Liver (tissue), 9 donors: ENCODE data around the gene B9D1. TPM values are rescaled to one million over a fixed set of nuclear protein-coding genes. Genes with fewer than 3 reads are reported as not detected.

Source experiments
- DNase-seq: peaks from one replicate; pipeline ENCODE4 v3.0.0-alpha.2; 2017; ENCODE audit warnings: low spot score
- H3K27ac ChIP-seq, 2 donors: one replicate each; pipeline ENCODE4 v1.7.0; 2013; ENCODE audit warnings: inconsistent platforms in 2 of 2, low read length in 2 of 2, control low read depth in 1 of 2, low read depth in 1 of 2, mild to moderate bottlenecking in 1 of 2
- H3K27me3 ChIP-seq, 4 donors: one replicate each; pipeline versions ENCODE4 v1.6.1 to v1.7.0; 2013; ENCODE audit warnings: low read length in 3 of 4, inconsistent platforms in 1 of 4, mild to moderate bottlenecking in 1 of 4, moderate library complexity in 1 of 4; ENCODE audit not compliant: control insufficient read depth in 4 of 4, insufficient read depth in 4 of 4
- H3K36me3 ChIP-seq, 4 donors: one replicate each; pipeline versions ENCODE4 v1.6.1 to v1.7.0; 2013; ENCODE audit warnings: low read length in 3 of 4, mild to moderate bottlenecking in 3 of 4, low read depth in 1 of 4, moderate library complexity in 1 of 4; ENCODE audit not compliant: control insufficient read depth in 4 of 4, insufficient read depth in 3 of 4
- H3K4me1 ChIP-seq, 4 donors: one replicate each; pipeline versions ENCODE4 v1.6.1 to v1.7.0; 2013; ENCODE audit warnings: low read length in 3 of 4, mild to moderate bottlenecking in 3 of 4, moderate library complexity in 1 of 4; ENCODE audit not compliant: control insufficient read depth in 4 of 4, insufficient read depth in 4 of 4
- H3K4me3 ChIP-seq, 3 donors: one replicate each; pipeline versions ENCODE4 v1.6.1 to v1.7.0; 2013; ENCODE audit warnings: low read length in 3 of 3, control low read depth in 1 of 3, low read depth in 1 of 3, mild to moderate bottlenecking in 1 of 3
- H3K9ac ChIP-seq, 2 donors: one replicate each; pipeline ENCODE4 v1.7.0; 2013; ENCODE audit warnings: low read length in 2 of 2, mild to moderate bottlenecking in 2 of 2, moderate library complexity in 2 of 2, control low read depth in 1 of 2, low read depth in 1 of 2
- H3K9me3 ChIP-seq, 4 donors: one replicate each; pipeline versions ENCODE4 v1.6.1 to v1.7.0; 2013; ENCODE audit warnings: low read length in 3 of 4; ENCODE audit not compliant: control insufficient read depth in 4 of 4
- EGR1 ChIP-seq, 2 donors: IDR thresholded peaks; 2 replicates each; pipeline ENCODE4 v1.6.1; 2016 to 2018; ENCODE audit warnings: antibody characterized with exemption in 2 of 2, low read depth in 2 of 2
- FOXA1 ChIP-seq: IDR thresholded peaks from 2 replicates; pipeline ENCODE4 v1.6.1; 2016; ENCODE audit warnings: antibody characterized with exemption
- FOXA2 ChIP-seq: IDR thresholded peaks from 2 replicates; pipeline ENCODE4 v1.6.1; 2016; ENCODE audit warnings: antibody characterized with exemption
- GABPA ChIP-seq, 2 donors: IDR thresholded peaks in 1 of 2; conservative IDR thresholded peaks in 1 of 2; 2 replicates each; pipeline ENCODE4 v1.6.1; 2016; ENCODE audit warnings: antibody characterized with exemption in 2 of 2, mild to moderate bottlenecking in 1 of 2, moderate library complexity in 1 of 2
- HNF4A ChIP-seq, 2 donors: conservative IDR thresholded peaks; 2 replicates each; pipeline ENCODE4 v1.6.1; 2016; ENCODE audit warnings: antibody characterized with exemption in 2 of 2, mild to moderate bottlenecking in 2 of 2
- HNF4G ChIP-seq: IDR thresholded peaks from 2 replicates; pipeline ENCODE4 v1.6.1; 2016; ENCODE audit warnings: antibody characterized with exemption
- JUND ChIP-seq, 2 donors: IDR thresholded peaks; 2 replicates each; pipeline ENCODE4 v1.6.1; 2016; ENCODE audit warnings: antibody characterized with exemption in 2 of 2
- NR2F2 ChIP-seq: IDR thresholded peaks from 2 replicates; pipeline ENCODE4 v1.6.1; 2016; ENCODE audit warnings: antibody characterized with exemption
- RAD21 ChIP-seq, 2 donors: IDR thresholded peaks; 2 replicates each; pipeline ENCODE4 v1.6.1; 2016; ENCODE audit warnings: antibody characterized with exemption in 2 of 2, mild to moderate bottlenecking in 2 of 2
- RXRA ChIP-seq, 2 donors: IDR thresholded peaks; 2 replicates each; pipeline ENCODE4 v1.6.1; 2017 to 2018; ENCODE audit warnings: antibody characterized with exemption in 2 of 2, mild to moderate bottlenecking in 1 of 2
- SP1 ChIP-seq: IDR thresholded peaks from 2 replicates; pipeline ENCODE4 v1.6.1; 2018; ENCODE audit warnings: antibody characterized with exemption, mild to moderate bottlenecking
- TAF1 ChIP-seq: conservative IDR thresholded peaks from 2 replicates; pipeline ENCODE4 v1.6.1; 2016; ENCODE audit warnings: antibody characterized with exemption, mild to moderate bottlenecking
- YY1 ChIP-seq: IDR thresholded peaks from 2 replicates; pipeline ENCODE4 v1.6.1; 2016; ENCODE audit warnings: antibody characterized with exemption, mild to moderate bottlenecking
- WGBS: extraction: QIAGEN DNeasy Blood & Tissue Kit; methylation state at CpG from one replicate; pipeline ENCODE4 v1.1.7; 2013; 5-methylcytosine and 5-hydroxymethylcytosine counted together
- polyA plus RNA-seq, 2 donors: library from polyadenylated mRNA; stranded (reverse) in 1 of 2; unstranded in 1 of 2; fragments of 200-250 nt in 1 of 2; fragments of >200 nt in 1 of 2; fragmentation: Nextera tagmentation in 1 of 2; extraction: Ambion mirVana in 1 of 2; gene quantifications; one replicate each; pipeline versions ENCODE4 v1.2.1 to v1.2.3, GENCODE V29; 2013 to 2015
- total RNA-seq, 2 donors: library from RNA; depleted of rRNA; stranded (reverse); fragments of >200 nt; gene quantifications; one replicate each; pipeline ENCODE4 v1.2.3, GENCODE V29; 2014
- TF ChIP-seq, protein P1 (sequence below): IDR thresholded peaks from 2 replicates; pipeline ENCODE4 v1.6.1; 2016; ENCODE audit warnings: antibody characterized with exemption
- TF ChIP-seq, protein P2 (sequence below): fragments of 150-350 bp; IDR thresholded peaks from 2 replicates; pipeline ENCODE4 v1.5.1; 2017; ENCODE audit warnings: improper control_type of control experiment, low read depth, low read length; ENCODE audit not compliant: missing input control
- TF ChIP-seq, protein P3 (sequence below): IDR thresholded peaks from 2 replicates; pipeline ENCODE4 v1.6.1; 2016; ENCODE audit warnings: antibody characterized with exemption
- TF ChIP-seq, protein P4 (sequence below): IDR thresholded peaks from 2 replicates; pipeline ENCODE4 v1.6.1; 2016; ENCODE audit warnings: antibody characterized with exemption
- TF ChIP-seq, protein P5 (sequence below): IDR thresholded peaks from 2 replicates; pipeline ENCODE4 v1.6.1; 2016; ENCODE audit warnings: antibody characterized with exemption, mild to moderate bottlenecking
- donor health status: healthy.
- donor health status: healthy.
- donor health status: healthy.
- donor health status: healthy.
- donor health status: healthy.

B9D1 gene
- total and polyA plus RNA-seq, 4 donors, result 8.4 to 22.0 (median 10.8) TPM

DNA sequence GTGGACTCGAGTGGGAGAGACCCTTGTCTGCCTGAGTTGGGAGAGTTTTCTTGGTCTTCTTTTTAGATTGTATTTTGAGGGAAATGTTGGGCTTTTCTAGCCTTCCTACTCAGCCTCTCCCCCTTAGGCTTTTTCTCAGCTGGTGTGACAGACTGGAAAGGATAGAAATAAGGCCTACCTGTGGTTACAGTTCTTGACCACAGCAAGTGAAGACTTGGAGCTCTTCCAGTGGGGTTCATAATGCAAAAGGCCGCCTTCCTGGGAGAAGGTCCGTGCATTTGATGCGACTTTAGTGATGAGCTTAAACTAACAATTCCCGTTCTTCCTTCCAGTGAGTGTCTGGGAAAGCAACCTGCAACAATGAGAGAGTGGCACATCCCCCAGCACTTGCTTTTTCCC is 56.8 kb downstream of the B9D1 start:
- TF ChIP-seq, protein P1, sequence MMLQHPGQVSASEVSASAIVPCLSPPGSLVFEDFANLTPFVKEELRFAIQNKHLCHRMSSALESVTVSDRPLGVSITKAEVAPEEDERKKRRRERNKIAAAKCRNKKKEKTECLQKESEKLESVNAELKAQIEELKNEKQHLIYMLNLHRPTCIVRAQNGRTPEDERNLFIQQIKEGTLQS, result no peak
- TF ChIP-seq, protein P2, sequence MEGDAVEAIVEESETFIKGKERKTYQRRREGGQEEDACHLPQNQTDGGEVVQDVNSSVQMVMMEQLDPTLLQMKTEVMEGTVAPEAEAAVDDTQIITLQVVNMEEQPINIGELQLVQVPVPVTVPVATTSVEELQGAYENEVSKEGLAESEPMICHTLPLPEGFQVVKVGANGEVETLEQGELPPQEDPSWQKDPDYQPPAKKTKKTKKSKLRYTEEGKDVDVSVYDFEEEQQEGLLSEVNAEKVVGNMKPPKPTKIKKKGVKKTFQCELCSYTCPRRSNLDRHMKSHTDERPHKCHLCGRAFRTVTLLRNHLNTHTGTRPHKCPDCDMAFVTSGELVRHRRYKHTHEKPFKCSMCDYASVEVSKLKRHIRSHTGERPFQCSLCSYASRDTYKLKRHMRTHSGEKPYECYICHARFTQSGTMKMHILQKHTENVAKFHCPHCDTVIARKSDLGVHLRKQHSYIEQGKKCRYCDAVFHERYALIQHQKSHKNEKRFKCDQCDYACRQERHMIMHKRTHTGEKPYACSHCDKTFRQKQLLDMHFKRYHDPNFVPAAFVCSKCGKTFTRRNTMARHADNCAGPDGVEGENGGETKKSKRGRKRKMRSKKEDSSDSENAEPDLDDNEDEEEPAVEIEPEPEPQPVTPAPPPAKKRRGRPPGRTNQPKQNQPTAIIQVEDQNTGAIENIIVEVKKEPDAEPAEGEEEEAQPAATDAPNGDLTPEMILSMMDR, result no peak
- TF ChIP-seq RXRA (IDR thresholded peaks at IDR 0.05) (no peak), HNF4G (no peak), RAD21 (IDR thresholded peaks at IDR 0.05) (no peak), YY1 (no peak), HNF4A (conservative IDR thresholded peaks at IDR 0.05) (no peak), EGR1 (IDR thresholded peaks at IDR 0.05; ENCODE audit: low read depth in 2 of 2) (no peak), FOXA1 (no peak), NR2F2 (no peak), JUND (IDR thresholded peaks at IDR 0.05) (no peak), SP1 (no peak), TAF1 (no peak), FOXA2 (no peak), GABPA (IDR thresholded peaks at IDR 0.05 in 1 of 2, conservative IDR thresholded peaks at IDR 0.05 in 1 of 2) (no peak)
- TF ChIP-seq, protein P3, sequence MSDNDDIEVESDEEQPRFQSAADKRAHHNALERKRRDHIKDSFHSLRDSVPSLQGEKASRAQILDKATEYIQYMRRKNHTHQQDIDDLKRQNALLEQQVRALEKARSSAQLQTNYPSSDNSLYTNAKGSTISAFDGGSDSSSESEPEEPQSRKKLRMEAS, result no peak
- TF ChIP-seq, protein P4, sequence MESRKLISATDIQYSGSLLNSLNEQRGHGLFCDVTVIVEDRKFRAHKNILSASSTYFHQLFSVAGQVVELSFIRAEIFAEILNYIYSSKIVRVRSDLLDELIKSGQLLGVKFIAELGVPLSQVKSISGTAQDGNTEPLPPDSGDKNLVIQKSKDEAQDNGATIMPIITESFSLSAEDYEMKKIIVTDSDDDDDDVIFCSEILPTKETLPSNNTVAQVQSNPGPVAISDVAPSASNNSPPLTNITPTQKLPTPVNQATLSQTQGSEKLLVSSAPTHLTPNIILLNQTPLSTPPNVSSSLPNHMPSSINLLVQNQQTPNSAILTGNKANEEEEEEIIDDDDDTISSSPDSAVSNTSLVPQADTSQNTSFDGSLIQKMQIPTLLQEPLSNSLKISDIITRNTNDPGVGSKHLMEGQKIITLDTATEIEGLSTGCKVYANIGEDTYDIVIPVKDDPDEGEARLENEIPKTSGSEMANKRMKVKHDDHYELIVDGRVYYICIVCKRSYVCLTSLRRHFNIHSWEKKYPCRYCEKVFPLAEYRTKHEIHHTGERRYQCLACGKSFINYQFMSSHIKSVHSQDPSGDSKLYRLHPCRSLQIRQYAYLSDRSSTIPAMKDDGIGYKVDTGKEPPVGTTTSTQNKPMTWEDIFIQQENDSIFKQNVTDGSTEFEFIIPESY, result no peak
- TF ChIP-seq, protein P5, sequence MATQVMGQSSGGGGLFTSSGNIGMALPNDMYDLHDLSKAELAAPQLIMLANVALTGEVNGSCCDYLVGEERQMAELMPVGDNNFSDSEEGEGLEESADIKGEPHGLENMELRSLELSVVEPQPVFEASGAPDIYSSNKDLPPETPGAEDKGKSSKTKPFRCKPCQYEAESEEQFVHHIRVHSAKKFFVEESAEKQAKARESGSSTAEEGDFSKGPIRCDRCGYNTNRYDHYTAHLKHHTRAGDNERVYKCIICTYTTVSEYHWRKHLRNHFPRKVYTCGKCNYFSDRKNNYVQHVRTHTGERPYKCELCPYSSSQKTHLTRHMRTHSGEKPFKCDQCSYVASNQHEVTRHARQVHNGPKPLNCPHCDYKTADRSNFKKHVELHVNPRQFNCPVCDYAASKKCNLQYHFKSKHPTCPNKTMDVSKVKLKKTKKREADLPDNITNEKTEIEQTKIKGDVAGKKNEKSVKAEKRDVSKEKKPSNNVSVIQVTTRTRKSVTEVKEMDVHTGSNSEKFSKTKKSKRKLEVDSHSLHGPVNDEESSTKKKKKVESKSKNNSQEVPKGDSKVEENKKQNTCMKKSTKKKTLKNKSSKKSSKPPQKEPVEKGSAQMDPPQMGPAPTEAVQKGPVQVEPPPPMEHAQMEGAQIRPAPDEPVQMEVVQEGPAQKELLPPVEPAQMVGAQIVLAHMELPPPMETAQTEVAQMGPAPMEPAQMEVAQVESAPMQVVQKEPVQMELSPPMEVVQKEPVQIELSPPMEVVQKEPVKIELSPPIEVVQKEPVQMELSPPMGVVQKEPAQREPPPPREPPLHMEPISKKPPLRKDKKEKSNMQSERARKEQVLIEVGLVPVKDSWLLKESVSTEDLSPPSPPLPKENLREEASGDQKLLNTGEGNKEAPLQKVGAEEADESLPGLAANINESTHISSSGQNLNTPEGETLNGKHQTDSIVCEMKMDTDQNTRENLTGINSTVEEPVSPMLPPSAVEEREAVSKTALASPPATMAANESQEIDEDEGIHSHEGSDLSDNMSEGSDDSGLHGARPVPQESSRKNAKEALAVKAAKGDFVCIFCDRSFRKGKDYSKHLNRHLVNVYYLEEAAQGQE, result no peak
- 96% methylated on average over 5 of the region's 5 CpGs for WGBS
- Histone ChIP-seq H3K9me3 (no peaks in the 10 kb centered on the region), H3K27ac (no peak overlapping the region), H3K27me3 (no peaks in the 10 kb centered on the region), H3K4me1 (peaks cover 0 to 8% (median 0%) of the 10 kb centered on the region in 4 donors), H3K36me3 (peaks cover 0 to 2% (median 0%) of the 10 kb centered on the region in 4 donors), H3K9ac (no peak overlapping the region), H3K4me3 (no peak overlapping the region)
- DNase-seq, result no peak
